GM12878 (cell line): Measurements from ENCODE around the gene EFCAB9.

Experiments used
- HDGF ChIP-seq: fragments of 450-650 bp; IDR thresholded peaks from 2 replicates; pipeline ENCODE4 v1.6.1; 2016; ENCODE audit warnings: antibody characterized with exemption
- MEF2A ChIP-seq: IDR thresholded peaks from 2 replicates; pipeline ENCODE4 v1.6.1; 2011; ENCODE audit warnings: low read depth, mild to moderate bottlenecking, low read length, moderate library complexity; ENCODE audit not compliant: insufficient read depth
- POLR2AphosphoS5 ChIP-seq: IDR thresholded peaks from 2 replicates; pipeline ENCODE4 v1.6.1; 2011; ENCODE audit warnings: mild to moderate bottlenecking, low read length, inconsistent platforms
- TF ChIP-seq, protein P1 (sequence below): fragments of 450-650 bp; IDR thresholded peaks from 2 replicates; pipeline ENCODE4 v1.6.1; 2016; ENCODE audit warnings: mild to moderate bottlenecking, moderate library complexity, borderline replicate concordance
- TF ChIP-seq, protein P2 (sequence below), 3 experiments: IDR thresholded peaks in 2 of 3; conservative IDR thresholded peaks in 1 of 3; 2 replicates each; pipeline ENCODE4 v1.5.1; 2011; ENCODE audit warnings: low read depth in 3 of 3, low read length in 3 of 3, mild to moderate bottlenecking in 3 of 3, control low read depth in 2 of 3, moderate library complexity in 2 of 3, inconsistent platforms in 1 of 3, mixed read lengths in 1 of 3; ENCODE audit not compliant: control insufficient read depth in 2 of 3, insufficient read depth in 1 of 3; ENCODE audit errors: extremely low read depth in 1 of 3
- TF ChIP-seq, protein P3 (sequence below): IDR thresholded peaks from 2 replicates; pipeline ENCODE4 v1.6.1; 2012; ENCODE audit warnings: low read depth, low read length, improper control_type of control experiment

DNA sequence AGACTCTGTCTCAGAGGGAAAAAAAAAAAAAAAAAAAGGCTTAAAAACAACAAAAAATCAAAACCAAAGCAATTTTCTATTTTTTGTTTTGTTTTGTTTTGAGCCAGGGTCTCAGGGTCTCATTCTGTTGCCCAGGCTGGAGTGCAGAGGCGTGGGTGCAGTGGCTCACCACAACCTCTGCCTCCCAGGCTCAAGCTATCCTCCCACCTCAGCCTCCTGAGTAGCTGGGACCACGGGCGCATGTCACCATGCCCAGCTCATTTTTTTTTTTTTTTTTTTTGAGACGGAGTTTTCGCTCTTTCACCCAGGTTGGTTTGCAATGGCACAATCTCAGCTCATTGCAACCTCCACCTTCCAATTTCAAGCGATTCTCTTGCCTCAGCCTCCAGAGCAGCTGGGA is 11.7 kb upstream of the EFCAB9 start:
- no peak for TF ChIP-seq POLR2AphosphoS5
- TF ChIP-seq, protein P1, sequence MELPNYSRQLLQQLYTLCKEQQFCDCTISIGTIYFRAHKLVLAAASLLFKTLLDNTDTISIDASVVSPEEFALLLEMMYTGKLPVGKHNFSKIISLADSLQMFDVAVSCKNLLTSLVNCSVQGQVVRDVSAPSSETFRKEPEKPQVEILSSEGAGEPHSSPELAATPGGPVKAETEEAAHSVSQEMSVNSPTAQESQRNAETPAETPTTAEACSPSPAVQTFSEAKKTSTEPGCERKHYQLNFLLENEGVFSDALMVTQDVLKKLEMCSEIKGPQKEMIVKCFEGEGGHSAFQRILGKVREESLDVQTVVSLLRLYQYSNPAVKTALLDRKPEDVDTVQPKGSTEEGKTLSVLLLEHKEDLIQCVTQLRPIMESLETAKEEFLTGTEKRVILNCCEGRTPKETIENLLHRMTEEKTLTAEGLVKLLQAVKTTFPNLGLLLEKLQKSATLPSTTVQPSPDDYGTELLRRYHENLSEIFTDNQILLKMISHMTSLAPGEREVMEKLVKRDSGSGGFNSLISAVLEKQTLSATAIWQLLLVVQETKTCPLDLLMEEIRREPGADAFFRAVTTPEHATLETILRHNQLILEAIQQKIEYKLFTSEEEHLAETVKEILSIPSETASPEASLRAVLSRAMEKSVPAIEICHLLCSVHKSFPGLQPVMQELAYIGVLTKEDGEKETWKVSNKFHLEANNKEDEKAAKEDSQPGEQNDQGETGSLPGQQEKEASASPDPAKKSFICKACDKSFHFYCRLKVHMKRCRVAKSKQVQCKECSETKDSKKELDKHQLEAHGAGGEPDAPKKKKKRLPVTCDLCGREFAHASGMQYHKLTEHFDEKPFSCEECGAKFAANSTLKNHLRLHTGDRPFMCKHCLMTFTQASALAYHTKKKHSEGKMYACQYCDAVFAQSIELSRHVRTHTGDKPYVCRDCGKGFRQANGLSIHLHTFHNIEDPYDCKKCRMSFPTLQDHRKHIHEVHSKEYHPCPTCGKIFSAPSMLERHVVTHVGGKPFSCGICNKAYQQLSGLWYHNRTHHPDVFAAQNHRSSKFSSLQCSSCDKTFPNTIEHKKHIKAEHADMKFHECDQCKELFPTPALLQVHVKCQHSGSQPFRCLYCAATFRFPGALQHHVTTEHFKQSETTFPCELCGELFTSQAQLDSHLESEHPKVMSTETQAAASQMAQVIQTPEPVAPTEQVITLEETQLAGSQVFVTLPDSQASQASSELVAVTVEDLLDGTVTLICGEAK: no peak
- TF ChIP-seq MEF2A: no peak
- TF ChIP-seq, protein P2, sequence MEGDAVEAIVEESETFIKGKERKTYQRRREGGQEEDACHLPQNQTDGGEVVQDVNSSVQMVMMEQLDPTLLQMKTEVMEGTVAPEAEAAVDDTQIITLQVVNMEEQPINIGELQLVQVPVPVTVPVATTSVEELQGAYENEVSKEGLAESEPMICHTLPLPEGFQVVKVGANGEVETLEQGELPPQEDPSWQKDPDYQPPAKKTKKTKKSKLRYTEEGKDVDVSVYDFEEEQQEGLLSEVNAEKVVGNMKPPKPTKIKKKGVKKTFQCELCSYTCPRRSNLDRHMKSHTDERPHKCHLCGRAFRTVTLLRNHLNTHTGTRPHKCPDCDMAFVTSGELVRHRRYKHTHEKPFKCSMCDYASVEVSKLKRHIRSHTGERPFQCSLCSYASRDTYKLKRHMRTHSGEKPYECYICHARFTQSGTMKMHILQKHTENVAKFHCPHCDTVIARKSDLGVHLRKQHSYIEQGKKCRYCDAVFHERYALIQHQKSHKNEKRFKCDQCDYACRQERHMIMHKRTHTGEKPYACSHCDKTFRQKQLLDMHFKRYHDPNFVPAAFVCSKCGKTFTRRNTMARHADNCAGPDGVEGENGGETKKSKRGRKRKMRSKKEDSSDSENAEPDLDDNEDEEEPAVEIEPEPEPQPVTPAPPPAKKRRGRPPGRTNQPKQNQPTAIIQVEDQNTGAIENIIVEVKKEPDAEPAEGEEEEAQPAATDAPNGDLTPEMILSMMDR (IDR thresholded peaks at IDR 0.05 in 2 of 3, conservative IDR thresholded peaks at IDR 0.05 in 1 of 3; ENCODE audit: control insufficient read depth in 2 of 3, extremely low read depth in 1 of 3, insufficient read depth in 1 of 3, low read depth in 3 of 3, low read length in 3 of 3): no peak
- no peak for TF ChIP-seq HDGF
- TF ChIP-seq, protein P3, sequence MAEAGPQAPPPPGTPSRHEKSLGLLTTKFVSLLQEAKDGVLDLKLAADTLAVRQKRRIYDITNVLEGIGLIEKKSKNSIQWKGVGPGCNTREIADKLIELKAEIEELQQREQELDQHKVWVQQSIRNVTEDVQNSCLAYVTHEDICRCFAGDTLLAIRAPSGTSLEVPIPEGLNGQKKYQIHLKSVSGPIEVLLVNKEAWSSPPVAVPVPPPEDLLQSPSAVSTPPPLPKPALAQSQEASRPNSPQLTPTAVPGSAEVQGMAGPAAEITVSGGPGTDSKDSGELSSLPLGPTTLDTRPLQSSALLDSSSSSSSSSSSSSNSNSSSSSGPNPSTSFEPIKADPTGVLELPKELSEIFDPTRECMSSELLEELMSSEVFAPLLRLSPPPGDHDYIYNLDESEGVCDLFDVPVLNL: no peak
